Left lung (tissue), 10 donors: ENCODE results near the gene NR2F1. TPM values are rescaled to one million over a fixed set of nuclear protein-coding genes. Genes with fewer than 3 reads are reported as not detected.

Experiments
- ATAC-seq: fragments of 200-7000 bp; cut with Tn5 transposase; one replicate; pipeline ENCODE4 v1.9.1; 2020; ENCODE audit warnings: moderate library complexity
- DNase-seq, 4 donors: peaks; one replicate each; pipeline ENCODE4 v3.0.0-alpha.2; 2013 to 2020
- H3K27ac ChIP-seq, 2 donors: fragments of 200-600 bp; sonication (generic) in 1 of 2; one replicate each; pipeline versions ENCODE4 v1.5.0 to v1.8.0; 2020 to 2021
- H3K27me3 ChIP-seq, 2 donors: fragments of 200-600 bp; sonication (generic) in 1 of 2; one replicate each; pipeline versions ENCODE4 v1.5.0 to v1.8.0; 2020 to 2021
- H3K36me3 ChIP-seq, 2 donors: fragments of 200-600 bp; sonication (generic) in 1 of 2; one replicate each; pipeline versions ENCODE4 v1.5.0 to v1.8.0; 2020 to 2021
- H3K4me1 ChIP-seq, 2 donors: fragments of 200-600 bp; one replicate each; pipeline ENCODE4 v1.8.0; 2021
- H3K4me3 ChIP-seq, 2 donors: fragments of 200-600 bp; sonication (generic) in 1 of 2; one replicate each; pipeline versions ENCODE4 v1.5.0 to v1.8.0; 2020 to 2021; ENCODE audit warnings: mild to moderate bottlenecking in 1 of 2
- H3K9me3 ChIP-seq, 2 donors: fragments of 200-600 bp; sonication (generic) in 1 of 2; one replicate each; pipeline versions ENCODE4 v1.5.0 to v1.8.0; 2020 to 2021
- CTCF ChIP-seq, 2 donors: fragments of 200-600 bp; sonication (generic) in 1 of 2; IDR thresholded peaks; one replicate each; pipeline versions ENCODE4 v1.5.0 to v1.8.0; 2021; ENCODE audit warnings: antibody characterized with exemption in 2 of 2
- intact Hi-C, 2 donors: fragments of 100-400 bp; cut with DNase I; formaldehyde crosslinking; loops; one replicate each; pipeline versions ENCODE4 v1.11.2 to v1.14.2; 2022
- polyA plus RNA-seq, 6 donors: library from polyadenylated mRNA; unstranded; fragments of 120-200 nt; gene quantifications; one replicate each; pipeline ENCODE4 v1.2.1, GENCODE V29; 2013; ENCODE audit not compliant: insufficient read length in 6 of 6
- total RNA-seq, 2 donors: library from RNA; stranded (reverse); fragmentation: NEBNext Ultra II Directional; extraction: Animal tissue kit (Norgen Biotek cat#: 25700); gene quantifications; one replicate each; pipeline ENCODE4 v1.2.1, GENCODE V29; 2021
- donor health status: DM: no; HTN: yes; CAD: no.
- donor health status: DM: no; HTN: no; CAD: no.

The NR2F1 gene
- total and polyA plus RNA-seq, 8 donors, result 50.7 to 240 (median 181) TPM

- Histone ChIP-seq H3K4me3 (no peak overlapping the region), H3K9me3 (no peaks in the 10 kb centered on the region), H3K27me3 (peaks cover 89 to 100% of the 10 kb centered on the region in 2 donors), H3K27ac (peak overlapping the region; percentile 53 to 69), H3K36me3 (no peaks in the 10 kb centered on the region), H3K4me1 (peaks cover 0 to 4% of the 10 kb centered on the region in 2 donors)
- ATAC-seq, result no peak
- no peak for TF ChIP-seq CTCF (IDR thresholded peaks at IDR 0.05)
- intact Hi-C loops, result loop anchor here in 1 of 2 donors (10.0 kb wide), 1 partner anchor 312 kb away; no protein-coding TSS in a partner anchor
- DNase-seq, result no peak
Observed at GRCh38 chr5:93603078-93603792, 20.2 kb downstream of the NR2F1 start.

GRCh38 chr5:93603793-93604643 is 21.0 kb downstream of the NR2F1 start:
- ATAC-seq (peak; percentile 13), DNase-seq (peak in 1 of 4 donors; percentile 84)
- H3K4me1 ChIP-seq, result peaks cover 0 to 4% of the 10 kb centered on the region in 2 donors
- H3K27ac ChIP-seq, result peak overlapping the region; percentile 53 to 69
- intact Hi-C loops, result loop anchor here in 1 of 2 donors (10.0 kb wide), 1 partner anchor 311 kb away; no protein-coding TSS in a partner anchor
- H3K4me3 ChIP-seq, result peak overlapping the region; percentile 3 to 9
- no peak for TF ChIP-seq CTCF (IDR thresholded peaks at IDR 0.05)
- no peaks in the 10 kb centered on the region for H3K9me3 ChIP-seq
- peaks cover 89 to 100% of the 10 kb centered on the region in 2 donors for H3K27me3 ChIP-seq
- H3K36me3 ChIP-seq, result no peaks in the 10 kb centered on the region

- H3K4me3 ChIP-seq, result peak overlapping the region in 1 of 2 donors; percentile 9
- H3K27me3 ChIP-seq, result peaks cover 89 to 100% of the 10 kb centered on the region in 2 donors
- H3K4me1 ChIP-seq, result peaks cover 0 to 4% of the 10 kb centered on the region in 2 donors
- no peaks in the 10 kb centered on the region for H3K9me3 ChIP-seq
- DNase-seq (no peak), ATAC-seq (no peak)
- intact Hi-C loops, result loop anchor here in 1 of 2 donors (10.0 kb wide), 1 partner anchor 310 kb away; no protein-coding TSS in a partner anchor
- TF ChIP-seq CTCF (IDR thresholded peaks at IDR 0.05), result no peak
- no peaks in the 10 kb centered on the region for H3K36me3 ChIP-seq
- H3K27ac ChIP-seq, result peak overlapping the region; percentile 53 to 69
Observed at GRCh38 chr5:93604644-93605515, 21.9 kb downstream of the NR2F1 start.

GRCh38 chr5:93606382-93606752 is 23.3 kb downstream of the NR2F1 start:
- no peaks in the 10 kb centered on the region for H3K36me3 ChIP-seq
- peaks cover 0 to 4% of the 10 kb centered on the region in 2 donors for H3K4me1 ChIP-seq
- H3K4me3 ChIP-seq, result no peak overlapping the region
- DNase-seq (no peak), ATAC-seq (no peak)
- peaks cover 89 to 100% of the 10 kb centered on the region in 2 donors for H3K27me3 ChIP-seq
- no peaks in the 10 kb centered on the region for H3K9me3 ChIP-seq
- no peak for TF ChIP-seq CTCF (IDR thresholded peaks at IDR 0.05)
- H3K27ac ChIP-seq, result no peak overlapping the region
- intact Hi-C loops, result loop anchor here in 1 of 2 donors (10.0 kb wide), 1 partner anchor 308 kb away; no protein-coding TSS in a partner anchor
